ENCODE results near the gene NEBL.

DNA sequence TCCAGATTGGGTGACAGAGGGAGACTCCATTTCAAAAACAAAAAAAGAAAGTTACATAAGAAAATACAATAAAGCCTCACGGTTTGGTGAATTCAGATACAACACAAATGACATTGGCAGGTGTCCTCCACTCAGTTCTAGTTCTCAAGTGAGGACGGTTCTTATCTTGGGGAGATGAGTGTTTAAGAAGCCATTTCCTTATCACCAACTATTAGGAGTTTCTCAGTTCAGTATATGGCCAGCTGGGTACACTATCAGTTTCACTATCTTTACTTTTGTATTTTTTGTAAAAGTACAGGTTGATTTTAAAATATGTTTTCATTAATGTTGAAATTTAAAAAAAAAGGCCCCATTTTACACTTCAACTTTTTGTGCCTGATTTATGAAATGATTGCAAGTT lies 36.6 kb upstream of the NEBL start:
- TF ChIP-seq, protein P1, sequence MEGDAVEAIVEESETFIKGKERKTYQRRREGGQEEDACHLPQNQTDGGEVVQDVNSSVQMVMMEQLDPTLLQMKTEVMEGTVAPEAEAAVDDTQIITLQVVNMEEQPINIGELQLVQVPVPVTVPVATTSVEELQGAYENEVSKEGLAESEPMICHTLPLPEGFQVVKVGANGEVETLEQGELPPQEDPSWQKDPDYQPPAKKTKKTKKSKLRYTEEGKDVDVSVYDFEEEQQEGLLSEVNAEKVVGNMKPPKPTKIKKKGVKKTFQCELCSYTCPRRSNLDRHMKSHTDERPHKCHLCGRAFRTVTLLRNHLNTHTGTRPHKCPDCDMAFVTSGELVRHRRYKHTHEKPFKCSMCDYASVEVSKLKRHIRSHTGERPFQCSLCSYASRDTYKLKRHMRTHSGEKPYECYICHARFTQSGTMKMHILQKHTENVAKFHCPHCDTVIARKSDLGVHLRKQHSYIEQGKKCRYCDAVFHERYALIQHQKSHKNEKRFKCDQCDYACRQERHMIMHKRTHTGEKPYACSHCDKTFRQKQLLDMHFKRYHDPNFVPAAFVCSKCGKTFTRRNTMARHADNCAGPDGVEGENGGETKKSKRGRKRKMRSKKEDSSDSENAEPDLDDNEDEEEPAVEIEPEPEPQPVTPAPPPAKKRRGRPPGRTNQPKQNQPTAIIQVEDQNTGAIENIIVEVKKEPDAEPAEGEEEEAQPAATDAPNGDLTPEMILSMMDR (conservative IDR thresholded peaks at IDR 0.05; ENCODE audit: low read depth, low read length) = no peak
- TF ChIP-seq EZH2 (IDR thresholded peaks at IDR 0.05; ENCODE audit: borderline replicate concordance, low read depth, low read length, poor library complexity, severe bottlenecking) = no peak

Data from A673 (cell line).